Nephron (organoid): ENCODE results near the gene CREB3L2.

Experiments used
- H3K27ac Mint-ChIP-seq, 3 experiments: 2 replicates each; pipeline ENCODE4 v1.8.0; 2020; ENCODE audit warnings: mixed read lengths in 3 of 3, mild to moderate bottlenecking in 2 of 3, moderate library complexity in 1 of 3
- H3K27me3 Mint-ChIP-seq: 2 replicates; pipeline ENCODE4 v1.8.0; 2021; ENCODE audit warnings: low read depth, mild to moderate bottlenecking, moderate library complexity, mixed read lengths
- H3K36me3 Mint-ChIP-seq: 2 replicates; pipeline ENCODE4 v1.8.0; 2020; ENCODE audit warnings: low read depth, mixed read lengths
- H3K4me1 Mint-ChIP-seq: 2 replicates; pipeline ENCODE4 v1.8.0; 2020; ENCODE audit warnings: mixed read lengths
- H3K4me3 Mint-ChIP-seq, 3 experiments: 2 replicates each; pipeline ENCODE4 v1.8.0; 2020; ENCODE audit warnings: mild to moderate bottlenecking in 3 of 3, mixed read lengths in 3 of 3, moderate library complexity in 2 of 3
- H3K9me3 Mint-ChIP-seq: 2 replicates; pipeline ENCODE4 v1.8.0; 2020; ENCODE audit warnings: mixed read lengths
- CTCF ChIP-seq, 3 experiments: fragments of 200-600 bp; sonication (generic); IDR thresholded peaks; one replicate each; pipeline ENCODE4 v1.5.0; 2021; ENCODE audit warnings: antibody characterized with exemption in 3 of 3; ENCODE audit not compliant: unreplicated experiment in 3 of 3

The CREB3L2 gene

GRCh38 chr7:137962875-137963507 is 38.9 kb downstream of the CREB3L2 start:
- H3K4me3 Mint-ChIP-seq = no peak overlapping the region
- no peak for TF ChIP-seq CTCF (IDR thresholded peaks at IDR 0.05; ENCODE audit: unreplicated experiment in 3 of 3)
- peaks cover 31% of the 10 kb centered on the region for H3K36me3 Mint-ChIP-seq
- no peaks in the 10 kb centered on the region for H3K9me3 Mint-ChIP-seq
- peaks cover 22% of the 10 kb centered on the region for H3K4me1 Mint-ChIP-seq
- no peaks in the 10 kb centered on the region for H3K27me3 Mint-ChIP-seq
- H3K27ac Mint-ChIP-seq = no peak overlapping the region

GRCh38 chr7:137962491-137962874 is 39.4 kb downstream of the CREB3L2 start:
- H3K27ac Mint-ChIP-seq = no peak overlapping the region
- no peak overlapping the region for H3K4me3 Mint-ChIP-seq
- H3K9me3 Mint-ChIP-seq = no peaks in the 10 kb centered on the region
- H3K27me3 Mint-ChIP-seq = no peaks in the 10 kb centered on the region
- H3K4me1 Mint-ChIP-seq = peaks cover 17% of the 10 kb centered on the region
- TF ChIP-seq CTCF (IDR thresholded peaks at IDR 0.05; ENCODE audit: unreplicated experiment in 3 of 3) = no peak
- peaks cover 26% of the 10 kb centered on the region for H3K36me3 Mint-ChIP-seq

GRCh38 chr7:137961200-137962177 is 40.4 kb downstream of the CREB3L2 start:
- no peak for TF ChIP-seq CTCF (IDR thresholded peaks at IDR 0.05; ENCODE audit: unreplicated experiment in 3 of 3)
- Mint-ChIP-seq H3K27me3 (no peaks in the 10 kb centered on the region), H3K4me1 (peaks cover 15% of the 10 kb centered on the region), H3K9me3 (no peaks in the 10 kb centered on the region), H3K27ac (no peak overlapping the region), H3K4me3 (no peak overlapping the region), H3K36me3 (peaks cover 29% of the 10 kb centered on the region)

GRCh38 chr7:137960020-137960419 is 41.9 kb downstream of the CREB3L2 start:
- Mint-ChIP-seq H3K36me3 (peaks cover 25% of the 10 kb centered on the region), H3K4me3 (no peak overlapping the region), H3K4me1 (peaks cover 17% of the 10 kb centered on the region), H3K9me3 (no peaks in the 10 kb centered on the region), H3K27ac (no peak overlapping the region), H3K27me3 (no peaks in the 10 kb centered on the region)
- no peak for TF ChIP-seq CTCF (IDR thresholded peaks at IDR 0.05; ENCODE audit: unreplicated experiment in 3 of 3)

GRCh38 chr7:137958470-137959431 is 43.1 kb downstream of the CREB3L2 start:
- Mint-ChIP-seq H3K4me3 (no peak overlapping the region), H3K9me3 (no peaks in the 10 kb centered on the region), H3K36me3 (peaks cover 25% of the 10 kb centered on the region), H3K4me1 (peaks cover 29% of the 10 kb centered on the region), H3K27ac (no peak overlapping the region), H3K27me3 (no peaks in the 10 kb centered on the region)
- TF ChIP-seq CTCF (IDR thresholded peaks at IDR 0.05; ENCODE audit: unreplicated experiment in 3 of 3) = no peak
